Measurements from ENCODE around the gene IL23A.

The IL23A gene

GRCh38 chr12:56307221-56307965 lies 31.3 kb upstream of the IL23A start:
- no peak for ATAC-seq
- TF ChIP-seq GLIS3 (CRISPR knock-in tag; IDR thresholded peaks at IDR 0.05) (no peak), CREB5 (CRISPR knock-in tag; IDR thresholded peaks at IDR 0.05; ENCODE audit: low read depth) (no peak), CSRNP3 (CRISPR knock-in tag; IDR thresholded peaks at IDR 0.05) (no peak), ZNF565 (CRISPR knock-in tag; conservative IDR thresholded peaks at IDR 0.05; ENCODE audit: low read depth) (no peak), ARNTL (CRISPR knock-in tag; IDR thresholded peaks at IDR 0.05; ENCODE audit: borderline replicate concordance, low read depth) (no peak), POU6F1 (CRISPR knock-in tag; IDR thresholded peaks at IDR 0.05; ENCODE audit: borderline replicate concordance, low read depth) (no peak), ZFP30 (CRISPR knock-in tag; IDR thresholded peaks at IDR 0.05) (no peak), ISL1 (CRISPR knock-in tag; IDR thresholded peaks at IDR 0.05) (no peak), BACH2 (CRISPR knock-in tag; IDR thresholded peaks at IDR 0.05; ENCODE audit: borderline replicate concordance) (no peak), TSHZ2 (CRISPR knock-in tag; IDR thresholded peaks at IDR 0.05) (no peak), ZFP3 (CRISPR knock-in tag; IDR thresholded peaks at IDR 0.05) (no peak), TOX (CRISPR knock-in tag; IDR thresholded peaks at IDR 0.05; ENCODE audit: borderline replicate concordance) (no peak), RARB (CRISPR knock-in tag; IDR thresholded peaks at IDR 0.05) (no peak), ZNF70 (CRISPR knock-in tag; IDR thresholded peaks at IDR 0.05) (no peak), ZC3H10 (CRISPR knock-in tag; IDR thresholded peaks at IDR 0.05) (no peak), ZNF8 (CRISPR knock-in tag; IDR thresholded peaks at IDR 0.05) (no peak)

- ATAC-seq: no peak
- TF ChIP-seq GLIS3 (CRISPR knock-in tag; IDR thresholded peaks at IDR 0.05): no peak
- TF ChIP-seq POU6F1 (CRISPR knock-in tag; IDR thresholded peaks at IDR 0.05; ENCODE audit: borderline replicate concordance, low read depth): no peak
- TF ChIP-seq PATZ1 (CRISPR knock-in tag; IDR thresholded peaks at IDR 0.05; ENCODE audit: borderline replicate concordance): no peak
- no peak for TF ChIP-seq CREB5 (CRISPR knock-in tag; IDR thresholded peaks at IDR 0.05; ENCODE audit: low read depth)
- TF ChIP-seq ZNF8 (CRISPR knock-in tag; IDR thresholded peaks at IDR 0.05): no peak
- TF ChIP-seq SNAI2 (CRISPR knock-in tag; IDR thresholded peaks at IDR 0.05): no peak
Observed at GRCh38 chr12:56308714-56309113, 30.0 kb upstream of the IL23A start.

Data from SK-N-SH treated with all-trans-retinoic acid at 6 μM for 48 hours (cell line).